ENCODE results near the gene RIT1. TPM values are rescaled to one million over a fixed set of nuclear protein-coding genes. Genes with fewer than 3 reads are reported as not detected.
A peak's percentile ranks its signal among the peaks of the same experiment; 100 is the strongest.

Gene RIT1
- 22.4 and 26.6 TPM in 2 replicates for total RNA-seq (2014; rRNA removed; shearing (Covaris generic))

DNA sequence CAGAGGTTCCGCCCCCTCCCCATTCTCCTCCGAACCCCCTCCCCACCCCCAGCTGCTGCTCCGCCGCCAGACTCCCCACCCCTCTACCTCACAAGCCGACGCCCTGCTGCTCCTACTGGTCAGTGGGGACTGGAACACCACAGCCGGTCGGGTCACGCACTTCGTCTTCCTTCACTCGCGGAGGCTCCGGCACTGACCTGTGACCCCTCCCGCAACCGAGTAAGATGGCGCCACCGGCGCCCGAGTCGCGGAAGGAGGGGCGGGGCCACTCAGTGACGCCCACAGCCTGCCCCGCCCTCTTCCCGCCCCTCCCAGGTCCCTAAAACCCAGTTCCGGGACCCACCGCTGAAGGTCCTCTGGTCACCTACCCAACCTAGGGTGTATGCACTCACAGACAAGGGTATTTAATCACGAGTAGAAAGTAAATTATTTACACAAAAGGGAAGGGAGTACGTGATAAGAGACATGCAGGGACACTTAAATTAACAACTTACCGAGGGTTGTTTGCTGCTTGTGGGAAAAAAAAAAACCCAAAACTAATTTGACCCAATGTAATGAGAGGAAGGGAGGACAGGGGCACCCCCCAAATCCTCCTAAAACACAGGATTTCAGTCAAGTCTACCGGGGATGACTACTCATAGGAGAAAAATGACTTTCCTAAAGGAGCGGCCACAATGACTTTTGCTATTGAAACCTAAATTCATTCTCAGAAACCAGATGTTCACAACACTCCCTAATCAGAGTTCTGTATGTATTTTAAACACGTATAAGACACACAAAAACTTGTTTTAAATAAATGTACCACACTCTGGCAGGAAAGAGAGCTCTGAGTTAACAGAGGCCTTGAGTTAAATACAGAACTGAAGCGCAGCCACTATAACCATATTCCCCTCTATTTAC, at the start of gene RIT1:
RIT1 (minus strand) TSS at position 194 of the 900 bp plus-strand sequence. CDS start 588 bp downstream, outside the sequence.
- peak; percentile 86 for DNase-seq (ENCODE audit: low read depth)

GRCh38 chr1:155960081-155960745, 49.1 kb upstream of the RIT1 start:
- DNase-seq (ENCODE audit: low read depth): no peak

DNA sequence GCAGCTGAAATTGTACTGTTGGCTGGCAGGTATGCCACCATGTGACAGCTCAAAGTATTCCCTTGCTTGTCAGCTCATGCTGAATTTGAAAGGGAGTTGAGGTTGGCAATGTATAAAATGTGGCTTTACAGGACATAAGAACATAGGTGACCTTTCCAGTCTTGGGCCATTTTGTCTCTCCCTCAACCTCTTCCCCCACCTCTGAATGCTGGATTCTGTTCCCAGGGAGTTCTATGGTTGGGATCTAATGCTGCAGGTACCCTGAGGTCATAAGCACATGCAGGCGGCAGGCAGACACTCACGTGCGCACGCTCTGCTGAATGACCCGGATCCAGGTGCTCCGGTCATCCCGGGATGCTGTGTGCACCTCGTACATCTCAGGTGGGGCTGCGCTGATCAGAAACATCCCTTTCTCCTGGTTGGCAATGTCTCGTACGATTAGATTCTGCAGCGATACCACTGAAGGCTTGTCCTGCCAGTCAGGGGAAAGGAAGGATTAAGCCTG, 46.3 kb upstream of the RIT1 start:
- DNase-seq (ENCODE audit: low read depth): no peak

DNA sequence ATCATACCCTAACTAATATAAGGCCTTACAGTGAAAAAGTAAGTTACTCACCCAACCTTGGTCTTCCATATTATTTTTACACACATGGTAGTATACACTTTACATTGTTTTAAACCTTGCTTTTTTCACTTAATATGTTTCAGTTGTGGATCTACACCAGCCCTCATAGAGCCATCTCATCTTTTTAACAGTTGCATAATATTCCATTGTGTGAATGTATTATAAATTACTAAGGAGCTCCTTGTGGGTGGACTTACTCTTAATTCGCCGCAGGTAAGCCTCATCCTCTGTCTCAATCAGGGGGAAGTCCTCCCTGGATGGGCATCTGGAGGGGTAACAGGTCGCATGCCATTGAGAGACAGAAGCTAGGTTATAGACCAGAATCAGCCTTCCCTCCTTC, 43.5 kb upstream of the RIT1 start:
- no peak for DNase-seq (ENCODE audit: low read depth)

DNA sequence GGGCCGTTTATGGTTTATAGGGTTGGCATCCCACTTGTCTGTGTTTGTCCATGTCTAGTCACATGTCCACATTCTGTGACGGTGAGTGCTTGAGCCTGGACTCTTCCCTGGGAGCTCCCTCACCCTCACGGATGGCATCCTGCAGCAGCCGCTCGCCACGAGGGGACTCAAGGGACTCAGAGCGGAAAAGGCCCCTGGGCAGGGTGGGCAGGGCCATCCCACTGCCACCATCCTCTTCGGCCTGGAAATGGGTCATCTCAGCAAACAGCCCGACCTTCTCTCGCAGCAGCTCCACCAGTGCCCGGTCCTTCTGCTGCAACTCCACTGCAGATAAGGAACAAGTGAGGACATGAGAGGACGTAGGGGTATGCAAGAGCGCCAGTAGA, 41.3 kb upstream of the RIT1 start:
- DNase-seq (ENCODE audit: low read depth): no peak

DNA sequence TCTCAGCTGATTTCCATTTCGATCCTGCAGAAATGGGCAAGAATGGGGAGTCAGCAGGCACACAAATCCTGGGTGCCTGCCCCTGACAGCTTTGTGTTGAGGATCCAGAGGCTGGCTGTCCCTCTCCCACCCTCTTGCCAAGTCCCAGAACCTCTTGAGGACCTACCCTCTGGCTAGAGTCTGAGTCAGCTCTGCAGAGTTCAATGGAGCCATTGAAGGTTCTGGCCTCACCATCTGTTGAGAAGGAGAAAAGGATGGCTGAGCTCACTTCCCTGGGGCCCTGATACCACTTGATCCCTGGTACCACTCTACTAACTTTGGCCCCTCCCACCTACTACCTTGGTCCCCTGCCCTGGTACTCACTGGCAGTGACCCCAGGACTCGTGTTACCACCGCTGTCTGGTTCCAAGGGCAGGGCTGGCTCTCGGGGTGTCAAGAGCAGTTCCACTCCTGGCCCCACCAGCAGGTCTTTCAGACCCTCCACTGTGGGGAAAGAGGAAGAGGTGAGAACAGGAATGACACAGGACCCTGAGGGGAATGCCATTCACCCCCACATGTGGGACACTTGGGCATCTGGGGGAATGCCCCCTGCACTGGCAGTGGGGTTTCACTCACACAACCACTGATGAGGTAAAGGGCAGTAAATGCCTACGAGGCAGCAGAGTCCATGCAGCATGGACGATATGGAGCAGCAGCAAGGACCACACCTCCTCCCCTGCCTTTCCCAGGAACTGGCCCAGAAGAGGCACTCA, 40.8 kb upstream of the RIT1 start:
- no peak for DNase-seq (ENCODE audit: low read depth)

DNA sequence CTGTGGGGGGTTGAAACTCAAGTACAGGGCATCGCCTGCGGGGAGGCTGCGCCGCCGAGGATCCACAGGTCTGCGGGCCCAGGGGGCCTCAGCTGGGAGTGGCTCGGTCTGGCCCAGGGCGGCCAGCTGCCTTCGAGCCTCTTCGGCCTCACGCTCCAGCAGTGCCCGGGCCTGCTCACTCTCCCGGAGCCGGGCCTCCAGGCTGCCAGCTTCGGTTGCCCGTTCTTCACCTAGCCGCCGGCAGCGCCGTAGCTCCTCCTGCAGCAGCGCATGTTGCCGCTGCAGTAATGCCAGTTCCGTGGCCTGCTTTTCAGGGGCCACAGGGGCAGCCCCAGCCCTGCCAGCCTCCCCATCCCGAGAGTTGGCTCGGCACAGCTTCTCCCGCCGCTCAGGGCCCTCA, 39.7 kb upstream of the RIT1 start:
- no peak for DNase-seq (ENCODE audit: low read depth)

DNA sequence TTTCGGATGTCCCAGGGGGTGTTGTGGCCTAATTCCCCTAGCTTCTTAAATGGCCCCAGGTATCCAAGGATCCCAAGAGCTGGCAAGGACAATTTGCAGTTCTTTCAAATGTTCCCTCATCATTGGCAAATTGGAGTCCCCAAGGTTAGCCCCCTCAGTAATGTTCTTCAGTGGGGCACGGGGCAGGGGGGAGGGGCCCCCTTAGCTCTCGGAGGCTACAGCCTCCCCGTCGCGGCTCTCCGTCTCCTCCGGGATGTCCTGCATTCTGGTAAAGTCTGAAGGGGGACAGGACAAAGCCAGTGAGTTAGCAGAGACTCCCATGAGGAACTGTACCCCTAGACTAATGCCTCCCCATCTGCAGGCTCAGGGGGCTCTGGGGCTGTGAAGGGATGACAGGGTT, 36.6 kb upstream of the RIT1 start:
- no peak for DNase-seq (ENCODE audit: low read depth)

DNA sequence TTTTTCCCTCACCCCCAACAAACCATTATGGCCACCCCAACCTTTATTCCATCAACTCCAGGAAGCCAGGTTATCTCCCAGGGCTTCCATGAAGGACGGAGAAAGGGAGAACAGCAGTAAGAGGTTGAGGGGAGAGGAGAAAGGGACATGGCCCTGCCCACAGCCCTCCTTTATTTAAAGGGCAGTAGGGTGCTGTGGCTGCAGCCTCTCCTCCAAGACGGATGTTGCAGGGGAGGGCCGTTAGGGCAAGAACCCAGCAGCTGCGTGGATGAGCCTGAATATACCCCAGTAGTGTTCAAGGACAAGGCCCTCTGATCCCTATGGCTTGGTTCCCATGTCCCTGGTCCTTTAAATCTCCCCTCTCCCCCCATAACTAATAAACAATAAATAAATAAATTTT, 36.1 kb upstream of the RIT1 start:
- DNase-seq (ENCODE audit: low read depth): no peak

- no peak for DNase-seq (ENCODE audit: low read depth)
These were observed 35.6 kb upstream of the RIT1 start for GRCh38 chr1:155946633-155947219.

DNA sequence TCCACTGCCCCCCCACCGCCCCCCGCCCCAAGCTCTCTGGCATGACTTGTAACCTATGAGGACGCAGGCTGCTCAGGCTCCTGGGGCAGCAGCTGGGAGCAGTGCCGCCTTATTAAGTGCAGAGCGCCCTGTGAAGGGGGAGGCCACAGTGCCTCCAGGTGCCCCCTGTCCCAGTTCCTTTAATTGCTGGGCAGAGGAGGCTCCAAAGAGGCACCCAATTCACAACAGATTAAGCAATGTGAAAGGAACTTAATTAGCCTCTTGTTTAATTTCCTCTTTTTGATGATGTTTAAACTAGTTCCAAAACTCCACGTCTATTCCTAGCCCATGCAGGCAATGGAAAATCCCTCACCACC, 33.3 kb upstream of the RIT1 start:
- DNase-seq (ENCODE audit: low read depth): no peak

DNA sequence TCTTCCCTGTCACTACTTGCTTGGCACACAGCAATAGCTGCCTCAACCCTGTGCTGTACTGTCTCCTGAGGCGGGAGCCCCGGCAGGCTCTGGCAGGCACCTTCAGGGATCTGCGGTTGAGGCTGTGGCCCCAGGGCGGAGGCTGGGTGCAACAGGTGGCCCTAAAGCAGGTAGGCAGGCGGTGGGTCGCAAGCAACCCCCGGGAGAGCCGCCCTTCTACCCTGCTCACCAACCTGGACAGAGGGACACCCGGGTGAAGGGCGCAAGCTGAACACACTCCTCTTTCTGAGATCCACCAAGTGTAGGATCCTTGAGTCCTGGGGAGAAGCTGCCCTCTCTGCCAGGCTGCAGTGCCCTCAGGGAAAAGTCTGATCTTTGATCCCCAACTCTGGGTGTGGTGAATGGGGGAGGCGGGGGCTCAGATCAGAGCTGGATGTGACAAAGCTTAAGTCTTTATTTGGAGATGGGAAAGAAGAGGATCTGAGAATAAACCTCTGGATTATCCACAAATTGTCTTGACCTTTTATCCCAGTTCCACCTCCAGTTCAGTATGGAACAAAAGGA, 31.5 kb upstream of the RIT1 start:
- no peak for DNase-seq (ENCODE audit: low read depth)

- no peak for DNase-seq (ENCODE audit: low read depth)
These were observed 30.8 kb upstream of the RIT1 start for GRCh38 chr1:155941845-155942531.

DNA sequence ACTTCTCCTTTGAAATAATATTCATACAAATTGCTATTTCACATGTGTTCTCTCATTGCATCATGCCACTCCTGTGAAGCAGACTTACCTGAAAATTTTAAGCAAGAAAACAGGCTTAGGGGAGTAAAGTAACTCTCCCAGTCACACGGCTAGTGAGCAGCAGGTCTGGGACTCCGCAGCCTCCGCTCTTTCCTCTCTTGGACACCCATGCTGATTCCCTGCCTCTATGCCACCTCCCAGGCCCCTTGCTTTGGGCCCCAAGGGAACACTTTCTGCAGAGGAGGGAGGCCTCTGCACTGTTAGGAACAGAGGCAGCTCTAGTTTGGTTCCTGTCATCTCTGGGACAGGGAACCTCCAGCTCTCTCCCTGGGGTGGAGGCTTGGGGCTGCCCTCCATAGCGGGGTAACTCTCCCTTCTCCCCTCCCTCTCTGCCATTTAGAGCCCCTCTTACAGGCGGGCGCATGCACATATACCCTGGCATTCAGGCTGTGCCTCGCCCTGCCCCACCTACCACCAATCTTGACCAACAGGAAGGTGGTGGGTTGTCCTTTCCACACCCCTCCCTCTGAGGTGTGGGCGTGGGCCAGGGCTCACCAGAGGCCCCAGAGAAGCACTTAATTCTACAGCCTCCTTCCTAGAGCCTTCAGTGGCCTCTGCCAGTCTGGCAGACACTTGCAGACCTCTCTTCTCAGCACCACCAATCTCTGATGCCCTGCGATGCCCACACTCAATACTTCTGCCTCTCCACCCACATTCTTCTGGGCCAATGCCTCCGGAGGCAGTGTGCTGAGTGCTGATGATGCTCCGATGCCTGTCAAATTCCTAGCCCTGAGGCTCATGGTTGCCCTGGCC, 30.1 kb upstream of the RIT1 start, which contains the start of gene RXFP4:
RXFP4 (plus strand) TSS at position 646 of the 852 bp plus-strand sequence; CDS start at position 718, 72 bp downstream.
- DNase-seq (ENCODE audit: low read depth): peak; percentile 56

DNA sequence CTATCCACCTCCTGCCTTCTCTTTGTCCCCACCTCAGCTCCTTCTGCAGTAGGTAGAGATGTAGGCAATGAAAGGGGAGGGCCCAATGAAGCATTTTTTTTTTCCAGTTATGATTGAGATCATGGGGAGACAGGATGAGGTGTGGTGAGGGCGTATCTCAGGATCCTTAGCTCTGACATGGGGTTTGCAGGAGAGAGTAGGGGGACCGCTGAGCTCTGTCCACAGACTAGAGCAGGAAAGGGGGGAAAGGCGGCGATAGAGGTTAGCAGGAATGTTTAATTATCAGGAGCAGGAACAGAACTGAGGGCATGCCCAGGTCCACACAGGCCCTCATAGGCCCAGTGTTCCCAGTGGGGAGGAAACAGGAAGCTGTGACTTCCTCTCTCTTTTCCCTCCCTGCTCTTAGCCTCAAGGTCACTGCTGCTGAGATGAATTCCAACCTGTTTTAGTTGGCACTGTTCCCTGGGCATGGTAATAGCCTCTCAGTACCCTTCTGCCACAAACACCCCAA, 29.4 kb upstream of the RIT1 start:
- peak; percentile 87 for DNase-seq (ENCODE audit: low read depth)

- DNase-seq (ENCODE audit: low read depth): peak; percentile 69
These were observed 27.1 kb upstream of the RIT1 start for GRCh38 chr1:155938220-155938627.

DNA sequence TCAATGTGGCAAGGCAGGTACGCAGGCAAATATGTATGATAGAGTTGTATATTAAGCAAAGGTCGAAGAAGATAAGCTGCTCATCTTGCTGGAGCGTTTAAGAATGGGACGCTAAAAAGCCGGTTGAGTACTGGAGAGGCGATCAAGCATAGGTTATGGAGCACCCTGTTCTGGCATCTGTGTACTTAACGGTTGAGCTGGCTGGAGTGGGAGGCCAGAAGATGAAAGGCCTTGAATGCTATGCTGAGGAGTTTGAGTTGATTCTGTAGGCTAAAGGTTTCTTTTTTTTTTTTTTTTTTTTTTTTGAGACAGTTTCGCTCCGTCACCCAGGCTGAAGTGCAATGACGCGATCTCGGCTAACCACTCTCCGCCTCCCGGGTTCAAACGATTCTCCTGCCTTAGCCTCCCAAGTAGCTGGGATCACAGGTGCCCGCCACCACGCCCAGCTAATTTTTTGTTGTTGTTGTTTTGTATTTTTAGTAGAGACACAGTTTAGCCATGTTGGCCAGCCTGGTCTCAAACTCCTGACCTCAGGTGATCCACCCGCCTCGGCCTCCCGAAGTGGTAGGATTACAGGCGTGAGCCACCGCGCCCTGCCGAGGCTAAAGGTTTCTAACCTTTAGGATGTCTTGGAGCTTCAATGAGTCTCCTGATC, 23.9 kb upstream of the RIT1 start:
- DNase-seq (ENCODE audit: low read depth): no peak

- peak; percentile 99 for DNase-seq (ENCODE audit: low read depth)
These were observed 23.2 kb upstream of the RIT1 start, which contains the start of gene KHDC4 for GRCh38 chr1:155934097-155934935. Gene KHDC4 (minus strand): TSS chr1:155934413. CDS start chr1:155934373, 40 bp downstream.

Measured in Daoy (cell line).